ENCODE measurements around the gene CSTF3.
"Not testable (repeated sequence)": the region's sequence is repeated elsewhere in the genome, so short reads cannot be mapped to it uniquely, and the experiment has no call there.

CSTF3 gene

GRCh38 chr11:33086017-33086416 lies 75.3 kb downstream of the CSTF3 start:
- DNase-seq (ENCODE audit: low spot score), result no peak

DNA sequence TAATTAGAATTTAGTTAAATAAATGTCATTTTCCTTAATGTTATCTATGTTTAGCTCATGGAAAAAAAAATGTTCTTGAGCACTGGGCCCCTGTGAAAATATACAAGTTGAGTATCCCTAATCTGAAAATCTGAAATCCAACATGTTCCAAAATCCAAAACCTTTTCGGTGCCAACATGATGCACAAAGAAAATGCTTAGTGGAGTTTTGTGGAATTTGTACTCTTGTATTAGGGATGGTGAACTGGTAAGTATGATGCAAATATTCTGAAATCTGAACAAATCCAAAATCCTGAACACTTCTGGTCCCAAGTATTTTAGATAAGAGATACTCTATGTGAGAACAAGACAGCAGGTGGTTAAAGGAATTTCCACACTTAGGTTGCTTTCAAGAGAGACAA lies 77.4 kb downstream of the CSTF3 start:
- no peak for DNase-seq (ENCODE audit: low spot score)

DNA sequence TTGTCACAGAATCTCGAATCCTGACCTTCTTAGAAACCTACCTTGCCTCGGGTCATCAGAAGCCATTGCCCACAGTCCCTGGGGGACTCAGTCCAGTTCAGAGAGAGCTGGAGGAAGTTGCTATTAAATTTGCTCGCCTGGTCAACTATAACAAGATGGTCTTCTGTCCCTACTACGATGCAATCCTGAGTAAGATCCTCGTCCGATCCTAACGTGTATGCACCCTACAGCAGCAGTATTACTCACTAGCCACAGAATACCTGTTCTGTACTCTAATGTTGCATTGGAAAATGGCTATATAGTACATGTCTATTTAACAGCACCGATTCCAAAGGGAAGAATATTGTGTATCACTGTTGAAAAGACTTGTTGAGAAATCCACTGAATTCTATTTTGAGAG lies 88.8 kb downstream of the CSTF3 start:
- DNase-seq (ENCODE audit: low spot score), result no peak

DNA sequence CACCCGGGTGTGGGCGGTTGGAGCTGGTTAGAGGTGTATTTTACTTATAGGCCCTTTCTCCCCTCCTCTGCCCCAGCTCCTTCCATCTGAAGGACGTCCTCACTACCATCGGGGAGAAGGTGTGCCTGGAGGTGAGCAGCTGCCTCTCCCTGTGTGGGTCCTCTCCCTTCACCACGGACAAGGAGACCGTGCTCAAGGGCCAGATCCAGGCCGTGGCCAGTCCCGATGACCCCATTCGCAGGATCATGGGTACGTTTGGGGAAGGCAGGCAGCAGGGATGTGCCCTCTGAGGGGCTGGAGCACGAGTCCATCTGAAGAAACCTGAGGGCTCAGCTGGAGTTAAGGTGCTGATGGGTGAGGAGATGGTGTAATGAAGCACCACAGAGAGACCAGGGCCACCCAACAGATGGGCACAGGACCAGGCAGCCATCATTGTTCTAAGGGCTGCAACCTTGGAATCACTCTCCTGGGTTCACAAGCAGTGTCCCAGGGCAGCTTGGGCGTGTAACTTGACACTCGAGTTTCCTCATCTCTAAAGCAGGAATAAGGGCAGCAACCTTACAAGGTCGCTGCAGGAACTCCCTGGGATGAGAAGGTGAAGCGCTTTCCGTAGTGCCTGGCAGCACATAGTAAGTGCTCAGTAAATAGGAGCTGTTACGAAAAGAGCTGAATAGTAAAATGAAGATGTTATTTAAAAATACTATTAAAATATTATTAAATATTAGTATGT lies 92.5 kb downstream of the CSTF3 start:
- no peak for DNase-seq (ENCODE audit: low spot score)

- no peak for DNase-seq (ENCODE audit: low spot score)
Measured at GRCh38 chr11:33067294-33067693, 94.0 kb downstream of the CSTF3 start.

DNA sequence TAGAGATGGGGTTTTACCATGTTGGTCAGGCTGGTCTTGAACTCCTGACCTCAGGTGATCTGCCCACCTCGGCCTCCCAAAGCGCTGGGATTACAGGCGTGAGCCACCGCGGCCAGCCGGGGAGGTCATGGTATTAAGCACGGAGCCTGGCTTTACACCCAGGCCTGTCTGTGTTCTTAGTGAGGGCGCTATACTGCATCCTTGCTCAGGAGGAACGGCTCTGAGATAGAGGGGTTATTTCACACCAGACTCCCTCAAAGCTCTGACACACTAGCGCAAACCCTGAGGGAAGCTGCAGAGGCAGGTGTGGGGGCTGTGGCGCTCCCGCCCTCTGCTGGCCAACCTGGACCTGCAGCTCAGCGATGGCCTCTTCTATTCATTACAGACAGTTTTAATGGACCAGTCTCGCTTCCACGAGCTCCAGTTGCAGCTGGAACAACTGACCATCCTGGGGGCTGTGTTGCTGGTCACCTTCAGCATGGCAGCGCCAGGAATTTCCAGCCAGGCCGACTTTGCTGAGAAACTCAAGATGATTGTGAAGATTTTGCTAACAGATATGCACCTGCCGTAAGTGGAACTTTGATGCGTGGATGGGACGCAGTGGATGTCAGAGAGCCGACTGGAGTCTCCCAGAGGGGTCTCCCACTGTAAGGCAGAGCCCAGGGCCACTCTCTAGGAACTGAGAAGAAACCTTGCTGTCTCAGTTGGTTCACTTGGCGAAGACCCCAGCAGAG lies 95.7 kb downstream of the CSTF3 start:
- peak; percentile 71 for DNase-seq (ENCODE audit: low spot score)

GRCh38 chr11:33064866-33065265 lies 96.4 kb downstream of the CSTF3 start:
- DNase-seq (ENCODE audit: low spot score), result no peak

DNA sequence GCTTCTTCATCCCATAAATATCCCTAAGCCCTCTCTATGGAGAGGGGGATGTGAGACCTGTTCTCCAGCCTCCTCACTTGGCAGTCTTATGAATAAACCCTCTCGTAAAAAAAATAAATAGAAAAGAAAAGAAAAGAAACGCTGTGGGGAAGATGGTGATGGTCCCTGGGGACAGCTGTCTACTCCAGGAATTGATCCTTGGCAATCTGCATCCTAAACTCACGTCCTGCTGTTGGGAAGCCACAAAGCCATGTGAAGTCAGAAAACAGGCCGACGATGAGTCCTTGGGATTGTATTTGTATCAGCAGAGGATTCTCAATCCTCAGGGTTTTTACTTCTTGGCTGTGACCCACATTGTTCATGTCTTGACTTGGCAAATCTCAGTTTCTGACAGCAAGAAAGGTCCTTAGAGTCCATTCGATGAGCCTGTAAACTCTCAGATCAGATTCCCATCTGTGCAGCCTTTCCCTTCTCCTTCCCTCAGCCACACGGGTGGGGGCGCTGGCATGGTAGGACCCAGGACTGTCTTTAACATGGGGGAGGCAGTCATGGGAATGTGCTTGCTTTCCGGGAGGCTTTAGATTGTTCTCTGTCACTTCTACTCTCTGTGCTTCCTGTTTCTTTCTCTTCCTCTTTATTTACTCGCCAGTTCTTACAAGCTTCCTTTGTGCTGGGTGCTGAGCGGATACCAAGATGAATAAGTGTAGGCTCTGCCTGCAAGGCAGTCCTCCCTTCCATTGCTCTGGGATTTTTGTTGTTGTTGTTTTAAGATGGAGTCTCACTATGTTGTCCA lies 97.1 kb downstream of the CSTF3 start:
- DNase-seq (ENCODE audit: low spot score), result no peak

DNA sequence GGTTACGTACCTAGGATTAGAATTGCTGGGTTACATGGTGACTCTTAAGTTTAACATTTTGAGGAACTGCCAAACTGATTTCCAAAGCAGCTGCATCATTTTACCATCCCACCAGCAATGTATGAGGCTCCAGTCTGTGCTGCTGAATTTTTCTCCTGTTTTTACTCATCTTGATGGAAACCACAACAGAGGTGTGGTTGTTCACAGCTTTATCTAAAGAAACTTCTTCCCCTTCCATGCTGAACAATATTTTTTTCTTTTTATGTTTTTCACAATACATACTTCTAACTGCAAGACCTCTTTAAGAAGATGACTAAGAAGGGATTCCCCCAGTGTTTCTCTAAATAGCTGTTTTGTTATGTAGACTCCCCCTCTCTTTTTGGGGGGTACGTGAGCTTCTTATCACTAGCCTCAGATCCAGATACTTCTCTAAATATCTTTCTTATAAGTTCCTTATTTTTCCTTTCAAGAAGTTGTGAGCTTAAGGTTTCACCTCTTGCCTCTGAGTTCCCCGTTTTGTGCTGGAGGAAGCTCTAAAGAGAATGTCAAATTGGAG lies 97.9 kb downstream of the CSTF3 start:
- DNase-seq (ENCODE audit: low spot score), result peak; percentile 79

DNA sequence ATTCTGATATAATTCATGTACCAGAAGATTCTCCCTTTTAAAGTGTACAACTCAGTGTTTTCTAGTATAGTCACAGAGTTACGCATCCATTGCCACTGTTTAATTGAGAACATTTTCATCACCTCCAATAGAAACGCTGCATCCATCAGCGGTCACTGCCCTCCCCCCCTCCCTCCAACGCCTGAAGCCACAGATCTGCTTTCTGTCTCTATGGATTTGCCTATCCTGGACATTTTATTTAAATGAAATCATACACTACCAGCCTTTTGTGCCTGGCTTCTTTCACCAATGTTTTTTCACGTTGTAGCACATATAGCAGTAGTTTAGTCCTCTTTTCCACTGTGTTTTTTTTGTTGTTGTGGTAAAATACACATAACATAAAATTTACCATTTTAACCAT lies 99.1 kb downstream of the CSTF3 start:
- no peak for DNase-seq (ENCODE audit: low spot score)

- DNase-seq (ENCODE audit: low spot score), result no peak
Measured at GRCh38 chr11:33060271-33060670, 101.0 kb downstream of the CSTF3 start.

DNA sequence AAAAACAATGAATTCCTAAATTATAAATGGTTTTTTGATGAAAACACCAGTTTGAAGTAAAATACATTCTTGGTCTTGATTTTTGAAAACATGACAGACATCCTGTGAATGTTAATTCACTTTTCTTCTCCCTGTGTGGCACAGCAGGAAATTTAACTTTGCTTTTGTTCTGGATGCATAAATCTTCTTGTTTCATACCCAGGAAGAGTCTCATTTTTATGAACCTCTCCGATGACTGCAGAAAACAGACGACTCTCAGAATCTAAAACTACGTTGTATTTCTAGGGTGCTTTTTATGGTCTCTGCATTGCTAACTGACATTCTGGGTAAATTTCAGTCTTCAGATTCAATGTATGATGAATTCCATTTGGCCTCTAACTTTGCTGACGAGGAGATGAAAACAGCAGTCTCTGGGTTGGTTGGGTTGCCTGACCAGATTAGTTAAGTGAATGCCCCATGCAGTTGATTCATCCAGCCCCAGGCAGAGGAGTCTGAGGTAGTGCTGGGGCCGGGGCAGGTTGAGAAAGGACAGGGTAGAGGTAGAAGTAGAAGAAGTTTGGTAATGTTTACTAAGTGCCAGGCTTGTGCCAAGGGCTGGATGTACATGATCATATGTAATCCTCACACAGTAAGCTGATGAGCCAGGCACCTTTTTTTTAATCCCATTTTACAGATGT lies 101.8 kb downstream of the CSTF3 start:
- no peak for DNase-seq (ENCODE audit: low spot score)

GRCh38 chr11:33057284-33057683 lies 104.0 kb downstream of the CSTF3 start:
- no peak for DNase-seq (ENCODE audit: low spot score)

GRCh38 chr11:33055375-33055774 lies 105.9 kb downstream of the CSTF3 start:
- no peak for DNase-seq (ENCODE audit: low spot score)

GRCh38 chr11:33052231-33052630 lies 109.0 kb downstream of the CSTF3 start:
- no peak for DNase-seq (ENCODE audit: low spot score)

- not testable (repeated sequence) for DNase-seq (ENCODE audit: low spot score)
Measured at GRCh38 chr11:33049565-33050408, 111.5 kb downstream of the CSTF3 start.

DNA sequence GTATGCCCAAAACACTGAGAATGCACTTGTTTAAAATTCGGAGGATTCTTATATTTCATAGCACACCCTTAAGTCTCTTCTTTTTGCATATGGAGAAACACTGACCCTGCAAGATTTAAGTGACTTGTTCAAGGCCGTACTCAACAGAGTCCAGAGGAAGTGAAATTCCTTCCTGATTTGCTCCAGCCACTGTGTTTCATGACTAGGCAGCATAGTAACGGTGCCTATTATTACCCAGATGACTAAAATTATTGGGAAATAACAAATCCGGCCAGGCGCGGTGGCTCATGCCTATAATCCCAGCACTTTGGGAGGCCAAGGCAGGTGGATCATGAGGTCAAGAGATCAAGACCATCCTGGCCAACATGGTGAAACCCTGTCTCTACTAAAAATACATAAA lies 112.6 kb downstream of the CSTF3 start:
- DNase-seq (ENCODE audit: low spot score), result not testable (repeated sequence)

DNA sequence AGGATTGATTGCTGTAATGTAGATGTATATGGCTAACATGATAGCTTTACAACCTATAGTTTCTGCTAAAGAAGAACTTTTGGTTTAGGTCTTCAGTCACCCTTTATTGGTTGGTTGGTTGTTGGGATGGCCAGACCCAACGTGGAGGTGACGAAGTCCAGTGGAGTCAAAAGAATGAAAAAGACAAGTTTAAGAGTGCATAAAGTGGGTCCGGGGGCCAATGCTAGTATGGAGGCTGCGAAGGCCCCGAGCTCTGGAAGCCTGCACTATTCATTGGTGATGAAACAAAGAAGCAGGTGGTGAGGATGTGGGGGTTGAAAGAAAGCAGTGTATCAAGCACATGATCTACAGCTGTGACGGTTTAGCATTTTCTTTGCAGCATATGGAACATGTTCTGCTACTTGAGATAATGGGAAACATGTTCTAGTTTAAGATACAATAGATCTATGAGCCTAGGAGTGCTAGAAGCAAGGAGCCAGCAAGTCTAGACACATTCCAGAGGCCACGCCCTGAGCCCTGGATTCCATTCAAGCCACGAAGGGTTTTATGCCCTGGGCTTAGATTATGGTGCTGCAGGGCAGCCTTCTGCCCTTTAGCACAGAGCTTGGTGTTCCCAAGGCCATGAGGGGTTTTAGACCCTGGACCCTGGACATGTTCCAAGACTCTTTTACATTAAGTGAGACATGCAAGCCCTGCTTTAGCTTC lies 115.6 kb downstream of the CSTF3 start:
- no peak for DNase-seq (ENCODE audit: low spot score)

GRCh38 chr11:33044285-33044756 lies 117.0 kb downstream of the CSTF3 start:
- no peak for DNase-seq (ENCODE audit: low spot score)

GRCh38 chr11:33043221-33043830 lies 118.0 kb downstream of the CSTF3 start:
- DNase-seq (ENCODE audit: low spot score), result peak; percentile 70
